ENCODE results near the gene PPP2R3A.
A peak's percentile ranks its signal among the peaks of the same experiment; 100 is the strongest.
"Not testable (repeated sequence)": the region's sequence is repeated elsewhere in the genome, so short reads cannot be mapped to it uniquely, and the experiment has no call there.

The PPP2R3A gene

DNA sequence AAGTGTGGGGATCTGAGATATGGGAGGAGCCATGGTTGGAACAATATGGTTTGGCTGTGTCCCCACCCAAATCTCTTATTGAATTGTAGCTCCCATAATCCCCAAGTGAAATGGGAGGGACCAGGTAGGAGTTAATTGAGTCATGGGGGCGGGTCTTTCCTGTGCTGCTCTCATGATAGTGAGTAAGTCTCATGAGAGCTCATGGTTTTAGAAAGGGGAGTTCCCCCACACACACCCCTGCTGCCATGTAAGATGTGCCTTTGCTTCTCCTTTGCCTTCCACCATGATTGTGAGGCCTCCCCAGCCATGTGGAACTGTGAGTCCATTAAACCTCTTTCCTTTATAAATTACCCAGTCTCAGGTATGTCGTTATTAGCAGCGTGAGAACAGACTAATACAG is 119.5 kb downstream of the PPP2R3A start:
- not testable (repeated sequence) for DNase-seq

DNA sequence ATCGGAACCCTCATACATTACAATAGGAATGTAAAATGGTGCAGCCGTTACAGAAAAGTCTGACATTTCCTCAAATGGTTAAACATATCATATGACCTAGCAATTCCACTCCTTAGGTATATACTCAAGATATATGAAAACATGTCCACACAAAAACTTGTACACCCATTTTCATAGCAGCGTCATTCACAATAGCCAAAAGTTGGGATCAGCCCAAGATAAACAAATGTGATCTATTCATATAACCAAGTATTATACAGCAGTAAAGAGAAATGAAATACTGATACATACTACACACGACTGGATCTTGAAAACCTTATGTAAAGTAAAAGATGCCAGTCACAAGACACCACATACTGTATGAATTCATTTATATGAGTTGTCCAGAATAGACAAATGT is 128.2 kb downstream of the PPP2R3A start:
- DNase-seq: no peak

DNA sequence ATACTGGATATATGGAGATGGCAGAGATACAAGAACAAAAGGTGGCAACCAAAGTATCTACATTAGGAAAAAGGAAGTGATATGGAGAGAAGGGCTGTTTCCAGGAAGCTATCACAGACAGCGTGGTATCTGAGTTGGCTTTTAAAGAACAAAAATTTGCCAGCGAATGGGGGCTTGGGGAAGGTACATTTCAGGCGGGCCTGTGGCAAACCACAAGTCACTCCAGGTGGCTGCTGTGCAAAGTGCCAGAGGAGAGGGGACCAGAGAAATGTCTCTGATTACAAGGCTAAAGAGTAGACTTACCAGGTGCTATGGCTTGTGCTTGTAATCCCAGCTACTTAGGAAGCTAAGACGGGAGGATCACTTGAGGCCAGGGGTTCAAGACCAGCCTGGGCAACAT is 139.5 kb downstream of the PPP2R3A start:
- DNase-seq: no peak

DNA sequence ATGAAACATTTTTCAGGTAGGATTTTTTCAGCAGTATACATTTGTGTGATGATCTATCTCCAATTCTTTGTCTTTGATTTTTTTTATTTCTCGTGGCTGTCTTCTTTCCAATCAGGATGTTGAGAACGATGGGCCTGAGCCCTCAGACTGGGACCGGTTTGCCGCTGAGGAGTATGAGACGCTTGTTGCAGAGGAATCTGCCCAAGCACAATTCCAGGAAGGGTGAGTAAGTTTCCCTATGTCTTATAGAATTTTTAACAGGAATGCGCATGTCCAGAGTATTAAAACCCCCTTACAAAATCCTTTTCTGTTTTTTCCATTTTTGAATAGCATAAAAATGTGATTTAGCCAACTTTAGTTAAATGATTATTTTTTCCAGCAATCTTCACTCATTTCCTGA is 140.6 kb downstream of the PPP2R3A start:
- no peak for DNase-seq

DNA sequence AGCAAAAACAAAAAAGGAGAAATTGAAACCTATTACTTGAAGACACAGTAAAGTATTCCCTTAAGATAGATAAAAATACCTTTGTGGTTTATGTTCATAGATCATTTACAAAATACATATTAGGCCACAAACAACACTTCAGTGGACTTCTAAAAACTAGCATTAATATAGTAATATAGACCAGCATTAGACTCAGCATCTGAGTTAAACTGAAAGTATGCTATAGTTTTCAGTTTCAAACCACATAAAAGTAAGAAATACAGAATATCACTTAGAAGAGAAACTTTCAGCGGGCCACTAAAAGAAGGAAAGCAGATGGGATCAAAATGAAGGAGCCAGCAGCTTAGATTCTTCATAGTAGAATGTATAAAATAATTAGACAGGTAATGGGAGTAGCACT is 144.0 kb downstream of the PPP2R3A start:
- no peak for DNase-seq

DNA sequence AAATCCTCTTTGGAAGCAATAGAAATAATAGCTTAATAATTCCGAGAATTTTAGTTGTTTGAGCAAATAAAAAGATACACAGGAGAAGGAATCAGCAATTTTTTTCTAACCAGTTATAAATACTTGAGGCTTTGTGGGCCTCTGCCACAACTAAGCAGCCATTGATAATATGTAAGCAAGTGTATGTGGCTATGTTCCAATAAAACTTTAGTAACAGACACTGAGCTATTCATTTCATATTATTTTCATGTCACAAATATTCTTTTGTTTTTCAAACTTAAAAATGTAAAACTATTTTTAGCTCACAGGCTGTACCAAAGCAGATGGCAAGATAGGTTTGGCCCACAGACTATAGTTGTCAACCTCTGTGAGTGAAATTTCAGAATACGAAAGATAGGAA is 145.0 kb downstream of the PPP2R3A start:
- no peak for DNase-seq

DNA sequence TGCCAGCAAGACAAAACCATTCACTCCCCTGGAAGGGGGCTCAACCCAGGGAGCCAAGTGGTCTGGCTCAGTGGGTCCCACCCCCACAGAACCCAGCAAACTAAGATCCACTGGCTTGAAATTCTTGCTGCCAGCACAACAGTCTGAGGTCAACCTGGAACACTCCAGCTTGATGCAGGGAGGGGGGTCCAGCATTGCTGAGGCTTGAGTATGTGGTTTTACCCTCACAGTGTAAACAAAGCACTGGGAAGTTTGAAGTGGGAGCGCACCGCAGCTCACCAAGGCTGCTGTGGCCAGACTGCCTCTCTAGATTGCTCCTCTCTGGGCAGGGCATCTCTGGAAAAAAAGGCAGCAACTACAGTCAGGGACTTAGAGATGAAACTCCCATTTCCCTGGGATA is 148.9 kb downstream of the PPP2R3A start:
- DNase-seq: no peak

DNA sequence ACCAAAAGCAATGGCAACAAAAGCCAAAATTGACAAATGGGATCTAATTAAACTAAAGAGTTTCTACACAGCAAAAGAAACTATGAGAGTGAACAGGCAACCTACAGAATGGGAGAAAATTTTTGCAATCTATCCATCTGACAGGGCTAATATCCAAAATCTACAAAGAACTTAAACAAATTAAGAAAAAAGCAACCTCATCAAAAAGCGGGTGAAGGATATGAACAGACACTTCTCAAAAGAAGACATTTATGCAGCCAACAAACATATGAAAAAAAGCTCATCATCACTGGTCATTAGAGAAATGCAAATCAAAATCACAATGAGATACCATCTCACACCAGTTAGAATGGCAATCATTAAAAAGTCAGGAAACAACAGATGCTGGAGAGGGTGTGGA is 153.8 kb downstream of the PPP2R3A start:
- not testable (repeated sequence) for DNase-seq

DNA sequence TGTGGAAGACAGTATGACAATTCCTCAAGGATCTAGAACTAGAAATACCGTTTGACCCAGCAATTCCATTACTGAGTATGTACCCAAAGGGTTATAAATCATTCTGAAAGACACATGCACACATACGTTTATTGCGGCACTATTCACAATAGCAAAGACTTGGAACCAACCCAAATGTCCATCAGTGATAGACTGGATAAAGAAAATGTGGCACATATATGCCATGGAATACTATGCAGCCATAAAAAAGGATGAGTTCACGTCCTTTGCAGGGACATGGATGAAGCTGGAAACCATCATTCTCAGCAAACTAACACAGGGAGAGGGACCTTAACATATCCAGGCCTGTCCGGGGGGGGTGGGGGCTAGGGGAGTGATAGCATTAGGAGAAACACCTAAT is 154.3 kb downstream of the PPP2R3A start:
- not testable (repeated sequence) for DNase-seq

DNA sequence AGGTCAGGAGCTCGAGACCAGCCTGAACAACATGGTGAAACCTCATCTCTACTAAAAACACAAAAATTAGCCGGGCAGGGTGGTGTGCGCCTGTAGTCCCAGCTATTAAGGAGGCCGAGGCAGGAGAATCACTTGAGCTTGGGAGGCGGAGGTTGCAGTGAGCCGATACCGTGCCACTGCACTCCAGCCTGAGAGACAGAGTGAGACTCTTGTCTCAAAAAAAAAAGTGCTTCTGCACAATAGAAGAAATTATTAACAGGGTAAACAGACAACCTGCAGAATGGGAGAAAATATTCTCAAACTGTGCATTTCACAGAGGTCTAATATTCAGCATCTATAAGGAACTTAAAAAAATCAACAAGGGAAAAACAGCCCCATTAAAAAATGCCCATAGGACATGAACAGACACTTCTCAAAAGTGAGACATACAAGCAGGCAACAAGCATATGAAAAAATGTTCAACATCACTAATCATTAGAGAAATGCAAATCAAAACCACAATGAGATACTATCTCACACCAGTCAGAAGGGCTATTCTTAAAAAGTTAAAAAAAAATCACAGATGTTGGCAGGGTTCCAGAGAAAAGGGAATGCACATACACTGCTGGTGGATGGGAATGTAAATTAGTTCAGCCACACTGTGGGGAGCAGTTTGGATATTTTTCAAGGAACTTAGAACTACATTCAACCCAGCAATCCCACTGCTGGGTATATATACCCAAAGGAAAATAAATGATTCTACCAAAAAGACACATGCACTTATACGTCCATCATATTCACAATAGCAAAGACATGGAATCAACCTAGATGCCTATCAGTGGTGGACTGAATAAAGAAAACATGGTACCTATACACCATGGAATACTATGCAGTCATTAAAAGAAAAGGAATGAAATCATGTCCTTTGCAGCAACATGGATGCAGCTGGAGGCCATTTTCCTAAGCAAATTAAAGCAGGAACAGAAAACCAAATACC is 155.1 kb downstream of the PPP2R3A start:
- peak; percentile 82 for DNase-seq

DNA sequence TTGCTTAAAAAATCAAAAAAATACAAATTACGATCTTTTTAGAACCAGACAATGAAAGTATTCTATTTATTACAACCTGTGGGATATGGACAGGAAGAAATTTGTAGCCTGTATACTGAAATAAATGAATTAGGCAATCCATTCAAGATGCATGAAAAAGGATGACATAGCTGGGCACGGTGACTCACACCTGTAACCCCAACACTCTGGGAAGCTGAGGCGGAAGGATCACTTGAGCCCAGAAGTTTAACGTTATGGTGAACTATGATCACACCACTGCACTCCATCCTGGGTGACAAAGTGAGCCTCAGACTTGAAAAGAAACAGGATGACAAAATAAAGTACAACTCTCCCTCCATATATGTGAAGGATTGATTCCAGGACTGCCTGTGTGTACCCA is 156.5 kb downstream of the PPP2R3A start:
- no peak for DNase-seq

DNA sequence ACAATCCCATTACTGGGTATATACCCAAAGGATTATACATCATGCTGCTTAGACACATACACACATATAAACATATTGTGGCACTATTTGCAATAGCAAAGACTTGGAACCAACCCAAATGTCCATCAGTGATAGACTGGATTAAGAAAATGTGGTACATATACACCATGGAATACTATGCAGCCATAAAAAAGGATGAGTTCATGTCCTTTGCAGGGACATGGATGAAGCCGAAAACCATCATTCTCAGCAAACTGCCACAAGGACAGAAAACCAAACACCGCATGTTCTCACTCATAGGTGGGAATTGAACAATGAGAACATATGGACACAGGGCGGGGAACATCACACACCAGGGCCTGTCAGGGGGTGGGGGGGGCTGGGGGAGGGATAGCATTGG is 166.1 kb downstream of the PPP2R3A start:
- DNase-seq: not testable (repeated sequence)

DNA sequence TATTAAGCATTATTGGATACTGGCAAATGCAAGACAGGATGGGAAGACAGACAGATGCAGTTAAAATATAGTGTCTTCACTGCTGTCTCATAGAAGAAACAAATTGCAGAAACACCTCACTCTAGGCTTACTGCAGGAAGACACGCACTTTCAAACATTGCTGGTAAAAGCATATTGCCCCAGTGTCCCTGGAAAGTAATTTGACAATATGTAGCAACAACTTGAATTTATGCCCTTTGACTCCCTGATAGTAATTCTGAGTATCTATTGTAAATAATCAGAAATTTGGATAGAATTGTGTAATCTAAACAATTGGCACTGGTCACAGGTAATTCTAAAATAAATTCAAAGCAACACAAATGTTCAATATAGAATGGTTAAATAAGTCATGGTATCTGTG is 168.6 kb downstream of the PPP2R3A start:
- DNase-seq: no peak

DNA sequence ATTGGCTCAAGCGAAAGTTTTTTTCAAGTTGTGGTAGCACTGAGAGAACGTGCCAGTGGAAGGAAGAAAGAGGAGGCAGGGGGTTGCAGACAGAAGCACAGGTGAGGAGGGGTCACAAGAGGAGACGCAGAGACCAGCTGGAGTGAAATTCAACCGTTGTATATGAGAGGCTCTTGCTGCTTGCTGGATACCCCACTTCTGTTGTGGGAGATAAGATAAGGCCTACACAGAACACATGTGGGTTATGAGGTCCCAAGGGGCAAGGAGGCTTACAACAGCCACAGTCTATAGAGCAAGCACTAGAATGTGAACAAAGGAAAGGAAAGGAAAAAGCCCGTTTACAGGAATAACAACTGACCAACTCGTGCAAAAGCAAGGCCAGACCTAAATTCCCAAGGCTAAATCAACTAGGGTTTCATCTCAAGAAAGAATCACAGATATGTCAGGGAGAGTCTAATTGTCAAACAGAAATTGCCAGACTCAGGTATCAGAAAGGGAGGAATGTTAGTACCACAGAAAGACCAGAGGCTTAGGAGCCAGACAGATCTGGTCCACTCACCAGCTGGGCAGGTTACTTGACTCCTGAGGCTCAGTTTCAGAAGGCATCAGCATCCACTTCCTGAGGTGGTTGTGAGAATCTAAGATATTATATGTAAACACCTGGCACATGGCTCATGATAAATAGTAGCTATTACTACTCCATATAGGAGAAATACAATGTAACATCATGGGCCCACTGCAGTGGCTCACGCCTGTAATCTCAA is 169.7 kb downstream of the PPP2R3A start:
- DNase-seq: no peak

DNA sequence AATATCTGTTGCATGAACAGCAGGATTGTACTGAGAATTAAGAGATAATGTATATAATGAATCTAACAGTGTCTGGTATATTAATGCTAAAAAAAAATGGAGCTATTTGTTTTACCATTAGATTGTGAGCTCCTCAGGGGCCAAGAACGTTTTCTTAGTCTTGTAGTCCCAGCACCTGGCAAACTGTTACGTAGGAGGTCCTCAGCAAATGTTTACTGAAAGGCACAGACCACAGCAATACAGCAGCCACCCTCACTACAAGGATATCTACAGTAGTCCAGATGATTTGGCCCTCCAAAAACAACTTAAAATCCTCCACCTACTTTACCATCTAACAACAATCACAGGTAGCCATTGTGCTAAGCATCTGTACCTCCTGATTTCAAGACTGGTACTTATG is 170.9 kb downstream of the PPP2R3A start:
- DNase-seq: no peak

DNA sequence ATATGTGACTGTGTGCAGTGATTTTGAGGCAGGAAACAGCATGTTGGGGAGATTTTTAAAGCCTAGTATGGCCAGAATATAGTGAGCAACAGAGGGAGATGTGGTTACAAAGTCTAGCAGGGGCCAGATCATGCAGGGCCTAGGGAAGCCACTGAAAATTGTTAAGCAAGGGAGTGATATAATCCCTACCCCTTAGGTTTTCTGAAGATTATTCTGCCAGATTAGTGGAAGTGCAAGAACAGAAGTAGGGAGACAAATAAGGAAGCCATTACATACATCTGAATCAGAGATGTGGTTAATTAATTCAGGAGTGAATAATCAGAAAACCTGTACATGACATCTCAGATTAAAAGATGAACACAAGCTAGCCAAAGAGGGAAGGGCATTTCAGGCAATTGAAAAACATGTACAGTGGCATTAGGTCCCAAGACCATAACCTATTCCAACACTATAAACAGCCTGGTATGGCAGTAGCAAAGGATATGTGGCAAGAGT is 175.8 kb downstream of the PPP2R3A start:
- peak; percentile 36 for DNase-seq

DNA sequence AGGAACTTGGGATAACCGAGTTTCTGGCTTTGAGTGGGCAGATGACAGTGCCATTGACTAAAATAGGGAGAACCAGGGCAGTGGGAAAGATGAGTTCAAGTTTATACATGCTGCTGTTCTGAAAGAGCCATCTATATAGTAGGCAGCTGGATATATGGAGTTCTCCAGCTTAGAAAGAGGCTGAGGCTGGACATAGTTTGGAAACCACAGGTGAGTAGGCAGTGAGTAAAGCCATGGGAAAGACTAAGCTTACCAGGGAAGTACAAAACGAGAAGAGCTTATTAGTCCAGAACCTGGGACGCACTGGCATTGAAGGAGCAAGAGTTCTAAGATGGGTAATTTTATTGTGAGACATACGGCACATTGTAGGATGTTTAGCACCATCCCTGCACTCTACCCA is 176.4 kb downstream of the PPP2R3A start:
- peak; percentile 31 for DNase-seq

DNA sequence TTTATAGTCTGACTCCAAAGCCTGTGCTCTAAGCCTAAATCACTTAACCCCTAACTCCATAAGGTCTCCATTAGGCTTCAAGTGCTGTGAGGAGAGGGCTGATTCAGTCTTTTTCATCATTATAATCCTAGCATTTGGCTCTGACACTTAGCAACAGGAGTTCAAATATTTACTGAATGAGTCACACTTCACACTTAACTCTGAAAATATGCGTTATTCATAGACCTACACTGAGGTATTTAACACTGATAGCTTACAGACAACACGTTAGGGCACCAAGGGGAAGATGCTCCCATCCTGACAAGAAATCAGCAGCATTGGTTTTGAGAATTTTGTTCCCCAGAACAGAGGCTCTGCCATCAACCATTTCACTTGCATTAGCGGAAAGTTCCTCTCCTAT is 177.1 kb downstream of the PPP2R3A start:
- DNase-seq: peak; percentile 92

DNA sequence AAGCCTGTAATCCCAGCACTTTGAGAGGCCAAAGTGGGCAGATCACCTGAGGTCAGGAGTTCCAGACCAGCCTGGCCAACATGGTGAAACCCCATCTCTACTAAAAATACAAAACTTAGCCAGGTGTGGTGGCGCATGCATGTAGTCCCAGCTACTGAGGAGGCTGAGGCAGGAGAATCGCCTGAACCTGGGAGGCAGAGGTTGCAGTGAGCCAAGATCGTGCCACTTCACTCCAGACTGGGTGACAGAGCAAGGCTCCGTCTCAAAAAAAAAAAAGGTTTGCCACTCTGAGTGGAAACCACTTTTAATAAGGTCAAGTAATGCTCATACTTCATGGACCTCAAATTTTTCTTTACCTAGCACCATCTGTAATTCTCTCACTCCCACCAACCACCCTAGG is 178.9 kb downstream of the PPP2R3A start:
- not testable (repeated sequence) for DNase-seq

DNA sequence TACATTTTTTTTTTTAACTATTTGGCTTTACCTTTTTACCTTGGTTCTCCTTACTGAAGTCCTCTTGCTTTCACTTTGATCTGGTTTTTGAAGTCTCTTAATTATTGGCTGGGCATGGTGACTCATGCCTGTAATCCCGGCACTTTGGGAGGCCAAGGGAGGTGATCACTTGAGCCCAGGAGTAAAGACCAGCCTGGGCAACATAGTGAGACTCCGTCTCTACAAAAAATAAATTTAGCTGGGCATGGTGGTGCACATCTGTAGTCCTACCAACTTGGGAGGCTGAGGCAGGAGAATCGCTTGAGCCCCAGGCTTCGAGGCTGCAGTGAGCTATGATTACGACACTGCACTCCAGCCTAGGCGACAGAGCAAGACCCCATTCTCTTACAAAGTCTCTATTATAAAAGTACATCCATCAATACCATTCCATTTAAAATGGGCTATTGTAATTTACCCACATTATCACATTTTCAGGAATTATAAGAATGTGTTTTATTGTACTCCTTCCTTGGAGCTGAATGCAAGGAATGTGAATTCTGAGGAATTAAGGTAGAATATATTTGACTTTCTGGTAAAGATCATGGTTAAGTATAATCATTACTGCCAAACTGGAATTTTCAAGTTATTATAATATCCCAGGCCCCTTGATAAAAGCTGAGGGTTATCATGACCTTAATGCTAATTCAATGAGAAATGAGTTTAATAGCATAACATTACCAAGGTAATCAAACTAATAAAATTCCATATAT is 181.6 kb downstream of the PPP2R3A start:
- DNase-seq: peak; percentile 21

DNA sequence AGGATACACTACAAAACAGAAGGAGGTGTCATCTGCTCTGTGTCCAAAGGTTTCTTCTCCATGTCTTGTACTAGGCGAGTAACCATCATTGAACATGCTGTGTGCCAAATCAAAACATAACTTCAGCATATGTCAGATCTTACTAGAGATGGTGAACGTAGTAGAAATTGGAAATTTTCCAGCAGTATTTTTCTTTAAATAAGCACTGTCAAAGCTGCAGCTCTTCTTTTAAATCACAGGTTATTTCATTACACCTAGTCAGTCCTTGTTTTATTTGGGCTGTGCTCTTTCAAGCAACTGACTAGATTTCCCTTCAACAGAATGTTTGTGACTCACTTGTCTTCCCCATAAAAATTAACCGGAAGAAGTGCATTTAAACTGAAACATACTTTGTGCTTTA is 184.1 kb downstream of the PPP2R3A start:
- DNase-seq: peak; percentile 37

DNA sequence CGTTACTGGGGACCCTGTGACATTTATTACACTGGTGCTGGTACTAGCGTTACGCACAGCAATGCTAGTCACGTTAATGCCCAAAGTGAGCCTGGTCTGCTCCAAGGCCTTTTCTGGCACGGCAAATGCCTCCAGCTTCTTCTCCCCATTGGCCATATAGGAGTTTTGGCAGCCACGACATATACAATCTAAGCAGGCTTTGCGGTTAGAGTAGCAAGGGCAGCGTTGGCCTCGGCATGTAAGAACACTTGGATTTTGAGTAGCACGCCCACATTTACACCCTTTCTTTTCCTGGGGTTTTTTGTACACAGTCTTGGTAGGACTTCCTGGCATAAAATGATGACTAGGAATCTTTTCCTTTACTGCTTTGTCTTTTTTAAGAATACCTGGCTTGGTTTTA is 185.7 kb downstream of the PPP2R3A start:
- DNase-seq: no peak
